Tibial nerve (tissue), 4 donors: Measurements from ENCODE around the gene MLKL. TPM values are rescaled to one million over a fixed set of nuclear protein-coding genes. Genes with fewer than 3 reads are reported as not detected.
A peak's percentile ranks its signal among the peaks of the same experiment; 100 is the strongest.

ENCODE experiments used
- DNase-seq, 2 donors: peaks; one replicate each; pipeline ENCODE4 v3.0.0-alpha.2; 2019; ENCODE audit warnings: low spot score in 2 of 2
- H3K27ac ChIP-seq, 4 donors: fragments of 200-600 bp; sonication (generic) in 3 of 4; one replicate each; pipeline ENCODE4 v1.5.1; 2017 to 2019; ENCODE audit warnings: mild to moderate bottlenecking in 1 of 4
- H3K27me3 ChIP-seq, 2 donors: fragments of 200-600 bp; sonication (generic) in 1 of 2; one replicate each; pipeline versions ENCODE4 v1.5.1 to v1.6.0; 2017 to 2019
- H3K36me3 ChIP-seq, 3 donors: fragments of 200-600 bp; sonication (generic); one replicate each; pipeline ENCODE4 v1.5.1; 2018 to 2019
- H3K4me1 ChIP-seq, 4 donors: fragments of 200-600 bp; sonication (generic) in 3 of 4; one replicate each; pipeline ENCODE4 v1.5.1; 2017 to 2019
- H3K4me3 ChIP-seq, 4 donors: fragments of 200-600 bp; sonication (generic) in 3 of 4; one replicate each; pipeline ENCODE4 v1.5.1; 2017 to 2019; ENCODE audit warnings: mild to moderate bottlenecking in 1 of 4, moderate library complexity in 1 of 4
- H3K9me3 ChIP-seq, 4 donors: fragments of 200-600 bp; sonication (generic) in 3 of 4; one replicate each; pipeline ENCODE4 v1.5.1; 2017 to 2019
- EP300 ChIP-seq, 2 donors: sonication (generic); formaldehyde crosslinking; IDR thresholded peaks; one replicate each; pipeline ENCODE4 v1.6.1; 2017; ENCODE audit warnings: antibody characterized with exemption in 2 of 2, mild to moderate bottlenecking in 1 of 2
- POLR2A ChIP-seq, 2 donors: fragments of 450-650 bp; IDR thresholded peaks; one replicate each; pipeline ENCODE4 v1.6.1; 2017; ENCODE audit warnings: antibody characterized with exemption in 2 of 2, mild to moderate bottlenecking in 2 of 2, moderate library complexity in 2 of 2
- WGBS, 2 donors: methylation state at CpG; one replicate each; pipeline ENCODE4 v1.1.5; 2018; 5-methylcytosine and 5-hydroxymethylcytosine counted together
- total RNA-seq, 4 donors: library from RNA; depleted of rRNA; stranded (reverse); fragments of >200 nt; gene quantifications; one replicate each; pipeline ENCODE4 v1.1.0, GENCODE V29; 2016
- TF ChIP-seq, protein P1 (sequence below), 5 experiments: fragments of 200-600 bp in 3 of 5; fragments of 450-650 bp in 2 of 5; sonication (generic) in 3 of 5; IDR thresholded peaks; one replicate each; pipeline ENCODE4 v1.5.1; 2016 to 2019; ENCODE audit warnings: antibody characterized with exemption in 5 of 5, mild to moderate bottlenecking in 3 of 5, moderate library complexity in 2 of 5

The MLKL gene
- total RNA-seq, 4 donors from 2014 or later = 4.8 to 22.8 (median 10.2) TPM

DNA sequence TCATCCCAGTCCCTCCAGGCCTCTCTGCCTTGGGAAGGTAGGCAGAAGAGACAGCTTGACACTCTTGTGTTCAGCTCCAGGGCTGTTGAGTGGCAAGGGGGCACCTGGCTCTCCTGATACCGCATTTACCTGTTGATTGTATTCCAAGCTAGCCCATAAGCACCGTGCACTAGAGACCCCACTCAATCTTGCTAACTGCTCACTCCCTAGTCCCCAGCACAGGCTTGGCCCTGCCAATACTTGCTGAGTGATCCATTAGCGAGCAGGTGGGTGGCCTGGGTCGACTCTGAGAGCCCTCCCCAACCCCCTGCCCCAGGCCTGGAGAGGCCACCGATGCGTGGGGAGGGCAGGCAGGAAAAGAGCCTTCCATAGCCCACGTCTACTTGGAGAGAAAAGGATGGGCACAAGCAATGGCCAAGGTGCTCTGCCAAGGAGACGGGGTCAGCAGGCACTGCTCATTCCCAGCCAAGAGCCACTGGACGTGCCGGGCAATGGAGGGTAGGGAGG, 44.5 kb upstream of the MLKL start:
- H3K4me1 ChIP-seq = peaks cover 0 to 92% (median 29%) of the 10 kb centered on the region in 4 donors
- 80 to 91% methylated on average over 8 to 10 of the region's 10 CpGs for WGBS, 2 donors
- no peak for TF ChIP-seq POLR2A (IDR thresholded peaks at IDR 0.05)
- TF ChIP-seq, protein P1, sequence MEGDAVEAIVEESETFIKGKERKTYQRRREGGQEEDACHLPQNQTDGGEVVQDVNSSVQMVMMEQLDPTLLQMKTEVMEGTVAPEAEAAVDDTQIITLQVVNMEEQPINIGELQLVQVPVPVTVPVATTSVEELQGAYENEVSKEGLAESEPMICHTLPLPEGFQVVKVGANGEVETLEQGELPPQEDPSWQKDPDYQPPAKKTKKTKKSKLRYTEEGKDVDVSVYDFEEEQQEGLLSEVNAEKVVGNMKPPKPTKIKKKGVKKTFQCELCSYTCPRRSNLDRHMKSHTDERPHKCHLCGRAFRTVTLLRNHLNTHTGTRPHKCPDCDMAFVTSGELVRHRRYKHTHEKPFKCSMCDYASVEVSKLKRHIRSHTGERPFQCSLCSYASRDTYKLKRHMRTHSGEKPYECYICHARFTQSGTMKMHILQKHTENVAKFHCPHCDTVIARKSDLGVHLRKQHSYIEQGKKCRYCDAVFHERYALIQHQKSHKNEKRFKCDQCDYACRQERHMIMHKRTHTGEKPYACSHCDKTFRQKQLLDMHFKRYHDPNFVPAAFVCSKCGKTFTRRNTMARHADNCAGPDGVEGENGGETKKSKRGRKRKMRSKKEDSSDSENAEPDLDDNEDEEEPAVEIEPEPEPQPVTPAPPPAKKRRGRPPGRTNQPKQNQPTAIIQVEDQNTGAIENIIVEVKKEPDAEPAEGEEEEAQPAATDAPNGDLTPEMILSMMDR (IDR thresholded peaks at IDR 0.05) = no peak
- no peak for TF ChIP-seq EP300 (IDR thresholded peaks at IDR 0.05)
- H3K4me3 ChIP-seq = no peak overlapping the region
- DNase-seq = no peak
- no peaks in the 10 kb centered on the region for H3K27me3 ChIP-seq
- peak overlapping the region in 3 of 4 donors; percentile 71 to 93 (median 90) for H3K27ac ChIP-seq
- no peaks in the 10 kb centered on the region for H3K36me3 ChIP-seq
- H3K9me3 ChIP-seq = no peaks in the 10 kb centered on the region

DNA sequence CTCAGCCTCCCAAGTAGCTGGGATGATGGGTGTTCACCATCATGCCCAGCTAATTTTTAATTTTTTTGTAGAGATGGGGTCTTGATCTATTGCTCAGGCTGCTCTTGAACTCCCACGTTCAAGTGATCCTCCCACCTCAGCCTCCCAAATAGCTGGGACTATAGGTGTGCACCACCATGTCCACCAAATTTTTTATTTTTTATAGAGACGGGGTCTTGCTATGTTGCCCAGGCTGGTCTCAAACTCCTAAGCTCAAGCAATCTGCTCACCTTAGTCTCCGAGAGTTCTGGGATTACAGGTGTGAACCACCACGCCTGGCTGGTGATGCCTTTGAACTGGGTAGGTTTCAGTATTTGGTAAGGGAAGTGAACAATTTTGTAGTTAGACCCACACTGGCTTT, 43.9 kb upstream of the MLKL start:
- 88 to 94% methylated on average over 4 of the region's 4 CpGs for WGBS, 2 donors
- H3K27ac ChIP-seq = peak overlapping the region in 3 of 4 donors; percentile 71 to 93 (median 90)
- no peak overlapping the region for H3K4me3 ChIP-seq
- DNase-seq = no peak
- H3K36me3 ChIP-seq = no peaks in the 10 kb centered on the region
- no peaks in the 10 kb centered on the region for H3K27me3 ChIP-seq
- peaks cover 0 to 89% (median 26%) of the 10 kb centered on the region in 4 donors for H3K4me1 ChIP-seq
- H3K9me3 ChIP-seq = no peaks in the 10 kb centered on the region
- TF ChIP-seq, protein P1 (IDR thresholded peaks at IDR 0.05) = no peak

DNA sequence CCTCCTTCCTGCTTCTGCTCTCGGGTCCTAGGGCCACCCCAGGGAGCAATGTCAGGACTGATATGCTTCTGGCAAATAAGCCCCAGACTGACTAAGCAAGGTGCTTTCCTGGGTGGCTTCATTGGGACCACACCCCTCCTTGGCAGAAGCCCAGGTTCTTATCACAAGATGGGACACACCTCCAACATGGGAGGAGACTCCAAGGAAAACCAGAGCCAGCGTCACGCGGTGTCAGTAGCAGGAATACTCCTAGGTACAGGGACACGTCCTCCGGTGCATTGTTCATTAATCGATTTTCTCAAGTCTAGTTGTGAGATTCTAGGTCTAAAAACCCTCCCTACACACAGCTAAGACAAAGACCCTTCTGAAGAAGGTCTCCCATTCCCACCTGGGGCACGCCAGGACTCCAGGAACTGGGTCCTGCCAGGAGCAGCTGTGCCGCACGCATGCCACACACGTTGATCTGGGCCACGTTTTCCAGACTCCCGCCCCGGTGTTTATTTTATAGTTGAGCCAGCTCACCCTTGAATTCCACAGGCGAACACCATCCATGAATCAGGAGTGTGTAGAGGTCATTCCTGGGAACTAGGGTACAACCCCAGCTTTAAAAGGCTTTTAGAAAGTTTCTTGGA, 43.1 kb upstream of the MLKL start:
- Histone ChIP-seq H3K4me3 (no peak overlapping the region), H3K4me1 (peaks cover 0 to 89% (median 22%) of the 10 kb centered on the region in 4 donors), H3K9me3 (no peaks in the 10 kb centered on the region), H3K27ac (peak overlapping the region; percentile 40 to 93 (median 80)), H3K27me3 (no peaks in the 10 kb centered on the region), H3K36me3 (no peaks in the 10 kb centered on the region)
- TF ChIP-seq EP300 (IDR thresholded peaks at IDR 0.05) (no peak), POLR2A (IDR thresholded peaks at IDR 0.05) (no peak)
- TF ChIP-seq, protein P1 (IDR thresholded peaks at IDR 0.05) = no peak
- peak; percentile 22 to 42 for DNase-seq
- WGBS, 2 donors = 44 to 46% methylated on average over 15 of the region's 15 CpGs

DNA sequence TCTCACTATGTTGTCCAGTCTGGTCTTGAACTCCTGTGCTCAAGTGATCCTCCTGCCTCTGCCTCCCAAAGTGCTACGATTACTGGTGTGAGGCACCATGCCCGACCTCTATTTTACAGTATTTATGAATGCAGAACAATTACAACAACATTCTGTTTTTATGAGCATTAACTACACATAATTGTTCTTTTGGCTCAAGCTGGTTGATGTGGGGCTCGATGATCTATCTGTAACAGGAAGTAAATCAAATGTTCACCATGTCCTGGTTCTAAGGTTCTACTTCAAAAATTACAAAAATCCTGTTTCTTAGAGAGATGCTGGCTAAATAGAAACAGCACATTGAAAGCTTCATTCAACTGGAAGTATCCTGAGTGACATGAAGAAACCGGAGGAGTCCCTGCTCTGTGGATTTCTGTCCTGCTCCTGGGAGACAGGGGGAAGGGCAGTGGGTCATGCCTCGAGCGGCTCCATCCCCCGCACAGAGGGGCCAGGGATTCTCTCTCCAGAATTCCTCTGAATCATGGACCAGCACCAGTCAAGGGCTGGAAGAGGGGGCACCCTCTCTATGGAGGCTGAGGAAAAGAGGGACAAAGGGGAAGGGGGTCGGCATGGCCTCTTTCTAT, 42.5 kb upstream of the MLKL start:
- peak overlapping the region; percentile 40 to 93 (median 80) for H3K27ac ChIP-seq
- no peaks in the 10 kb centered on the region for H3K36me3 ChIP-seq
- WGBS, 2 donors = 25 to 27% methylated on average over 8 of the region's 8 CpGs
- H3K9me3 ChIP-seq = no peaks in the 10 kb centered on the region
- no peak for DNase-seq
- H3K4me3 ChIP-seq = no peak overlapping the region
- peaks cover 0 to 87% (median 21%) of the 10 kb centered on the region in 4 donors for H3K4me1 ChIP-seq
- H3K27me3 ChIP-seq = no peaks in the 10 kb centered on the region
- TF ChIP-seq EP300 (IDR thresholded peaks at IDR 0.05) = no peak
- TF ChIP-seq, protein P1 (IDR thresholded peaks at IDR 0.05) = no peak
- TF ChIP-seq POLR2A (IDR thresholded peaks at IDR 0.05) = no peak

DNA sequence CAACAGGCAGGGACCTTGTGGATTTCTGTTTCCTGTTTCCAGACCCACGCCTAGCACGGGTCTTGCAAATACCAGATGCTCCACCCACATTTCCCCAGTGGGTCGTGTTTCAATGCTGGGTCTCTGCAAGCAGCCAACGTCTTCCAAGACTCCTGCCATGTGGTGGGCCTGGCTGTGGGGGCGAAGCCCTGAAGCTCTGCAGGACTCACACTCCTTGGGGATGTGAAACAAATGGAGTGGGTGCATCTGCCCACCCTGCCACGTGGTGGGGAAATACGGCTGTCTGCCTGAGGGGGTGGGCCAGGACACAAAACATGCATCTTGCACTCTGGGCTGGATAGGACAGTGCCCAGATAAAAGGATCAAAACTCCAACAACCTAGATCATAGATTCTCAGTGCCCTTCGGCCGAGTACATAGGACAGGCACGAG, 41.4 kb upstream of the MLKL start:
- Histone ChIP-seq H3K27ac (peak overlapping the region; percentile 40 to 93 (median 80)), H3K4me3 (no peak overlapping the region), H3K27me3 (no peaks in the 10 kb centered on the region), H3K9me3 (no peaks in the 10 kb centered on the region), H3K36me3 (no peaks in the 10 kb centered on the region), H3K4me1 (peaks cover 0 to 82% (median 21%) of the 10 kb centered on the region in 4 donors)
- DNase-seq = no peak
- WGBS, 2 donors = 30 to 32% methylated on average over 10 of the region's 10 CpGs
- TF ChIP-seq EP300 (IDR thresholded peaks at IDR 0.05) = peak in 1 of 2 donors; percentile 73
- TF ChIP-seq, protein P1 (IDR thresholded peaks at IDR 0.05) = no peak
